ENCODE results near the gene SARS1.

The SARS1 gene

DNA sequence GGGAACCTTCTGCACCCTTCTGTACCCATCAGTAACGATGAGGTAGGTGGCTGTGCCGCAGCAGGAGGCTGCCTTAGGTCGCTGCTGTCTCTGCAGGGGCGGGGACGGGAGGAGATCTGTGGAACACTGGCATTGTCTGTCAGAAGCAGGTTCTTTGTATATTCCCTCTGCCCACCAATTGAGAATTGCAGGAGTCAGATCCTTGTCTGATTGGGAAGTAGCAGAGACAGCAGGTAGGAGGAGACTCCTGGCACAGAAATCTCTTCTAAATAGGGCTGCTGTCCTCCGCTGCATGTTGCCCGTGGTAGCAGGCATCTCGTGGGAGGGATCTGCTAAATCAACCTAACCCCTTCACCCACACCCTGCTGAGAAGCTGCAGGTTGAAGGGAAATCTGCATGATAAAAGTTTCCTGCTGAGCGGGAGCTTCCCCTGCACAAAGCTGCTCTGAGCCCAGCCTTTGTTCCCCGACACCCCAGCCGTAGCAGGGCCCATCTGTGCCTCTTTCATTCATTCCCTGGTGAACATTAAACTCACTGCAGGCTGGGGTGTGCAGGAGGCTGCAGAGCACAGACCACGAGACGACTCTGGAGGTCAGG, 15.9 kb downstream of the SARS1 start:
- DNase-seq: no peak

DNA sequence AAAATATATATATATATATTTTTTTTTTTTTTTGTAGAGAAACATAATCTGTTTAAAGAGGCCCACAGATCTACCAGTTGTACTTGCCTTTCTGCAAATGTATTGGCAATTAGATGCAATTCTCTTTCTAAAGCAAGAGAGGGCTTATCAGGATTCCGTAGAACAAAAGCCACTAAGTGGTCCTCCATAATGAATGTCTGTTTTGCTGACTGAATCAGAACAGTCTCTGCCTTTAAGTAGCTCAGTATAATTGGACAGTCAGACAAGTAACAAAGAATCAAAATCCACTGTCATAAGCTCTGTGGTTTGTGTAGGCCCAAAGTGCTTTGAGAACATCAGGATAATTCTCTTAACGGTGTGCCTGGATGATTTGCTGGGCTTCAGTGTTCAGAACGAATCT, 17.3 kb downstream of the SARS1 start:
- DNase-seq: no peak

DNA sequence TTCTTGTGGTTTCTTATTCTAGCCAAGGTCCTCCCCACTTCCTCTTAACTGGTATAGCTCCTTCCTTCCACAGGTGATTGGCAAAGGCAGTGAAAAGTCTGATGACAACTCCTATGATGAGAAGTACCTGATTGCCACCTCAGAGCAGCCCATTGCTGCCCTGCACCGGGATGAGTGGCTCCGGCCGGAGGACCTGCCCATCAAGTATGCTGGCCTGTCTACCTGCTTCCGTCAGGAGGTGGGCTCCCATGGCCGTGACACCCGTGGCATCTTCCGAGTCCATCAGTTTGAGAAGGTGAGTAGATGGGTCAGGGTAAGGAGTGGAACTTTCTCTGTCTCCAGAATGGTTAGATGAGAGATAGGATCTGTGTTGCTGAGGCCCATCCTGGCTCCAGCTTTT, 21.4 kb downstream of the SARS1 start:
- DNase-seq: no peak

GRCh38 chr1:109237512-109237911, 23.8 kb downstream of the SARS1 start:
- no peak for DNase-seq

GRCh38 chr1:109238382-109238781, 24.7 kb downstream of the SARS1 start:
- DNase-seq: no peak

- no peak for DNase-seq
Measured at GRCh38 chr1:109239047-109239408, 25.3 kb downstream of the SARS1 start.

- DNase-seq: no peak
Measured at GRCh38 chr1:109239409-109240068, 25.8 kb downstream of the SARS1 start.

DNA sequence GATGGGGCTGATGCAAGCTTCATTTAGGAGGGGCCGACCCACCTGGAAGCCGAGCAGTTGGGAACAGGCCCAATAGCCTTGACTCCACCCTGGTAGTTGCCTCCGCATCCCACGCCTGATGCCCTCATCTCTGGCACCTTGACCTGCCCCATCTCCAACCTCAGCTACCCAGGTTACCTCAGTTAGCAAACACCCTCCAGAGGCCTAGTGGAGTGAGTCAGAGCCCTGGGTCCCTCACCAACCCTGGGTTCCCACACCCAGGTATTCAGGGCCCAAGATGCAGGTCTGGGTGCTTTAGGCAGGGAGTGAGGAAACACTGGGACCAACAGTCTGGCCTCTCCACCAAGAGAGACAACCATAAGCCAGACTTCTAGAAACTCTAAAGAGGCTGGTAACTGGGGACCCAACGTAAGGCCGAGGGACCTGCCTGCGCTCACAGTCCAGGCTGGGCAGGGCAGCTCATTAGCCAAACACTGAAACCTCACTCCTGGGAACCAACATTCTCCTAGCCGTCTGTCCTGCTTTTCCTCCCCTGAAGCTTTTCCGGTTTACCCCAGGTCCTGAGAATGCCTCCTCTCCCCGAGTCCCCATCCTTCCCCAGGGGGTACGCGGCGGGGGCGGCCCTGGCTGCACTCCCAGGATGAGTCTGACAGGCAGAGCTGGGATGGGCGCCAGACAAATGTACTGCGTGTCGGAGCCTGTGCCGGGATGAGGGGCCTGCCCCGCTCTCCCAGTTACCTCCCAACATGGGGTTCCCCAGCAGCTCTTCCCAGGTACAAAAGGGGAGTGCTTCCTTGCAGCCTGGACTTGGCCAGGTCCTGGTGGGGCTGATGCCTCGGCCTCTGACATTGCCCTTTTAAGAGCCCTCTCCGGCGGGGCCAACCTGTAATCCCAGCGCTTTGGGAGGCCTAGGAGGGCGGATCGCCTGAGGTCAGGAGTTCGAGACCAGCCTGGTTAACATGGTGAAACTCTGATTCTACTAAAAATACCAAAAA, 26.7 kb downstream of the SARS1 start:
- no peak for DNase-seq

- no peak for DNase-seq
Measured at GRCh38 chr1:109241344-109241743, 27.6 kb downstream of the SARS1 start.

DNA sequence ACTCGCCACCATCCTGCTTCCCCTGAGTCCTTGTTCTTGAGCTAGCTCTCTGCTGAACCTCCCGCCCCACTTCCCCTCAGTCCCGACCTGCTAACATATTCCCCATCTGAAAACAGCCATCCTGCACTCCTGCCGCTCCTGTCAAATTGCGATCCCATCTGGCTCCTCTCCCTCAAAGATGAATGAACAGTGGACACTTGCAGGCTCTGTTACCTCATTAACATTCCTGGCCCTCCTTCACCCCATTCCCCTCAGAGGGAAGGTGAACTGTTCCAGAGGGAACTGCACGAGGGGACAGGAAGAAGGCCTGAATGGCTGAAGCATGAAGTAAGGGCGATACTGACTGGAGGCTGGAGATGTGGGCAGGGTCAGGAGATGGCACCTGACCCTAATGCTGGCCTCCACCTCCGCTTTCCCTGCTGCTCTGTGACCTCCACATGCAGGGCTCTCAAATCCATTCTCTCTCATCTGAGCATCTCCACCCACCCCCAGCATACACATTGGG, 28.2 kb downstream of the SARS1 start:
- no peak for DNase-seq

DNA sequence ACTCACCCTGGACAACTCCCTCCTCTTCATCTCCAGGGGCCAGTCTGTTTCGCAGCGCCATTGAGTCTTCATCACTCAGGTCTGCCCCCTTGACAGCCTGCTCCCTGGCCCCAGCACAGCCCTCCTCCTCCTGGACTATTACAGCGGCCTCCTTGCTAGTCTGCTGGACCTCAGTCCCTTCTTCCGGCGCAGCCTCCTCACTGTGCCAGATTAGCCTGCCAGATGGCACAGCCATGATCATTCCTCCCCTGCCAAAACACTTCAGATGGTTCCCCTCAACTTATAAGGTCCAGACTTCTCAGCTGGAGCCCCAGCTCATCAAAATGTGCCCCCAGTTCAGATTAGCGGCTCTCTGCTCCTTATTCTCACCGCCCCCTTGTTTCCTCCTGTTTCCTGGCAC, 28.7 kb downstream of the SARS1 start:
- DNase-seq: no peak

DNA sequence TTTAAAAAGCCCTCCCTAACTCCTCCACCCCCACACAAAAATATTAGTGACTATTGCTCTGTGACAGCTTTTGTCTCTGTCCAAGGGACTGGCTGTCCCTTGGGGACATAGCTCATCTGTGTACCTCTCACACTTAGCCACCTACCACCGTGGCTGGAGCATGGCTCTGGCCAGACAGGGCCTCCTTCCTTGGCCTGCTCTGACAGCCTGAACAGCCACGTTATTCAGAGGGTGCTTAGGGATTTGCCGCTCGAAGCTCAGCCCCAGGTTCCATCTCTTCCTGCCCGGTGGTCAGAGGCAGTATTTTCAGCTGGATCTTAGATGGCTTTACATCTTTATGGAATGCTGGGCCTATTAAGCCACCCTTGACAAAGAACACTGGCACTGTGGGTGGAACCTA, 29.5 kb downstream of the SARS1 start:
- no peak for DNase-seq

GRCh38 chr1:109243860-109244552, 30.3 kb downstream of the SARS1 start:
- no peak for DNase-seq

GRCh38 chr1:109246141-109246551, 32.4 kb downstream of the SARS1 start:
- DNase-seq: no peak

- DNase-seq: no peak
Measured at GRCh38 chr1:109247401-109248365, 34.0 kb downstream of the SARS1 start.

- DNase-seq: no peak
Measured at GRCh38 chr1:109248444-109248796, 34.7 kb downstream of the SARS1 start.

- peak in 1 of 2 donors; percentile 48 for DNase-seq
Measured at GRCh38 chr1:109248797-109249629, 35.3 kb downstream of the SARS1 start, which contains the start of gene CELSR2. TSS of gene CELSR2 (plus strand) at chr1:109249539. CDS start at chr1:109250080, 541 bp downstream.

DNA sequence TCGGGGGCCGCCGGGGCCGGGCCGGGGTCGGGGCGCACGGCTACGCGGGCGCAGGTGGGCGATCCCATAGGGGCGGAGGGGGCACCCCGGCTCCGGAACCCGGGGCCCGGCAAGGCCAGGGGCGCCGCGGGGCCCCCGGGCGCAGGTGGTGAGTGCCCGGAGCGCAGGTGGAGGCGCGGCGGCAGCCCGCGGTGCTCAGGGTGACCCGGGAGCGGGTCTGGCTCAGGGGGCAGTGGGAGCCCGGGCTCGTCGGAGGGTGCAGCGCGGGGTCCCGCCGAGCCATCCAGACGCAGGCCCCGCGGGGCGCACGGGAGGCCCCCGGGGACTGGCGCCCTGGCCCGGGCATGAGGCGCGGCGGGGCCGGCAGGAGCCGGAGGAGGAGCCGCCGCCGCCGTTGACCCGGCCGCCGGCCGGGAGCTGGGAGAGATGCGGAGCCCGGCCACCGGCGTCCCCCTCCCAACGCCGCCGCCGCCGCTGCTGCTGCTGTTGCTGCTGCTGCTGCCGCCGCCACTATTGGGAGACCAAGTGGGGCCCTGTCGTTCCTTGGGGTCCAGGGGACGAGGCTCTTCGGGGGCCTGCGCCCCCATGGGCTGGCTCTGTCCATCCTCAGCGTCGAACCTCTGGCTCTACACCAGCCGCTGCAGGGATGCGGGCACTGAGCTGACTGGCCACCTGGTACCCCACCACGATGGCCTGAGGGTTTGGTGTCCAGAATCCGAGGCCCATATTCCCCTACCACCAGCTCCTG, 36.1 kb downstream of the SARS1 start:
- no peak for DNase-seq

GRCh38 chr1:109250454-109251276, 36.9 kb downstream of the SARS1 start:
- DNase-seq: no peak
